Liver (tissue), 2 donors: ENCODE measurements around the gene UGGT2.

Experiments used
- FOXA1 ChIP-seq: IDR thresholded peaks from 2 replicates; pipeline ENCODE4 v1.6.1; 2016; ENCODE audit warnings: antibody characterized with exemption
- TF ChIP-seq, protein P1 (sequence below): fragments of 150-350 bp; IDR thresholded peaks from 2 replicates; pipeline ENCODE4 v1.5.1; 2017; ENCODE audit warnings: improper control_type of control experiment, low read depth, low read length; ENCODE audit not compliant: missing input control
- donor health status: healthy.

- TF ChIP-seq, protein P1, sequence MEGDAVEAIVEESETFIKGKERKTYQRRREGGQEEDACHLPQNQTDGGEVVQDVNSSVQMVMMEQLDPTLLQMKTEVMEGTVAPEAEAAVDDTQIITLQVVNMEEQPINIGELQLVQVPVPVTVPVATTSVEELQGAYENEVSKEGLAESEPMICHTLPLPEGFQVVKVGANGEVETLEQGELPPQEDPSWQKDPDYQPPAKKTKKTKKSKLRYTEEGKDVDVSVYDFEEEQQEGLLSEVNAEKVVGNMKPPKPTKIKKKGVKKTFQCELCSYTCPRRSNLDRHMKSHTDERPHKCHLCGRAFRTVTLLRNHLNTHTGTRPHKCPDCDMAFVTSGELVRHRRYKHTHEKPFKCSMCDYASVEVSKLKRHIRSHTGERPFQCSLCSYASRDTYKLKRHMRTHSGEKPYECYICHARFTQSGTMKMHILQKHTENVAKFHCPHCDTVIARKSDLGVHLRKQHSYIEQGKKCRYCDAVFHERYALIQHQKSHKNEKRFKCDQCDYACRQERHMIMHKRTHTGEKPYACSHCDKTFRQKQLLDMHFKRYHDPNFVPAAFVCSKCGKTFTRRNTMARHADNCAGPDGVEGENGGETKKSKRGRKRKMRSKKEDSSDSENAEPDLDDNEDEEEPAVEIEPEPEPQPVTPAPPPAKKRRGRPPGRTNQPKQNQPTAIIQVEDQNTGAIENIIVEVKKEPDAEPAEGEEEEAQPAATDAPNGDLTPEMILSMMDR = no peak
- TF ChIP-seq FOXA1 = no peak
These were observed 84.3 kb downstream of the UGGT2 start for GRCh38 chr13:95968906-95969305.
